NCI-H748 (cell line): ENCODE measurements around the gene LCN10.
"Not testable (repeated sequence)": the region's sequence is repeated elsewhere in the genome, so short reads cannot be mapped to it uniquely, and the experiment has no call there.

ENCODE experiments used
- DNase-seq: peaks from one replicate; lab custom pipeline; 2025; ENCODE audit not compliant: unreplicated experiment; lab: John Stamatoyannopoulos, UW

The LCN10 gene

GRCh38 chr9:136755302-136756133 lies 12.8 kb upstream of the LCN10 start:
- DNase-seq = not testable (repeated sequence)

- no peak for DNase-seq
Observed at GRCh38 chr9:136754626-136755301, 12.0 kb upstream of the LCN10 start.

GRCh38 chr9:136754059-136754572 lies 11.4 kb upstream of the LCN10 start:
- peak; percentile 36 for DNase-seq

DNA sequence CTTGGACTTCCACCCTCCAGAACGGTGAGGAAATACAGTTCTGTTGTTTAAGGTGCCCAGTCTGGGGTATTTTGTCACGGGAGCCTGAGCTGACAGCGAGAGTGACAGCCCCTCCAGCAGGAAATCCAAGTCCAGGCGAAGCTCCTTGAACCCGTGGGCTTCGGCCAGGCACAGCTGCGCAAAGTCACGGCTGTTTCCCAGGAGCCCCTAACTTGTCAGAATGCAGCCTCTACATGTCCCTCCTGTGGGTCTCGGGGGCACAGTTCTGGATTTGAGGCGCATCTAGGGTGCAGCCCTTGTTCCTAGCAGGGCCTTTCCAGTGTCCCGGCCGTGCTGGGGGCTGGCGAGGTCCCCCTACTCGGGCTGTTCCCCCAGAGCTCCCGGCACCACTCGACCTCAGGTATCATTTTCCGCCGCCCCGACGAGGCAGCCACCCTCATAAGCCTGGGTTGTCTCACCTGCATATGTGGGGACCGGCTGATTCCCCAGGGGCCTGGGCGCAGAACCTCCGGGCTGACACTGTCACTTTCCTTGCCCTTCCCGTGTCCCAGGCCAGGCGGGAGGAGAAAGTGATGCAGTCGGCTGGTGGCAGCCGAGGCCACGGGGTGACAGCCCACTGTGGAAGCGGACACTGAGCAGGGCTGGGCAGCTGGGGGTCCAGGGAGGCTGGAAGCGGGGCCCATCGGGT lies 10.8 kb upstream of the LCN10 start:
- no peak for DNase-seq

DNA sequence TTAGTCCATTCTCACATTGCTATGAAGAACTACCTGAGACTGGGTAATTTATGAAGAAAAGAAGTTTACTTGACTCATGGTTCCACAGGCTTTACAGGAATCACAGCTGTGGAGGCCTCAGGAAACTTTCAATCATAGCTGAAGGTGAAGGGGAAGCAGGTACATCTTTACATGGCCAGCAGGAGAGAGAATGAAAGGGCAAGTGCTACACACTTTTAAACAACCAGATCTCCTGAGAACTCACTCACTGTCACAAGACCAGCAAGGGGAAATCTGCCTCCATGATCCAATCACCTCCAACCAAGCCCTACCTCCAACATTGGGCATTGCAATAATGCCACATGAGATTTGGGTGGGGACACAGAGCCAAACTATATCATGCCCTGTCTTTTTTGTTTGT lies 9.1 kb upstream of the LCN10 start:
- no peak for DNase-seq

DNA sequence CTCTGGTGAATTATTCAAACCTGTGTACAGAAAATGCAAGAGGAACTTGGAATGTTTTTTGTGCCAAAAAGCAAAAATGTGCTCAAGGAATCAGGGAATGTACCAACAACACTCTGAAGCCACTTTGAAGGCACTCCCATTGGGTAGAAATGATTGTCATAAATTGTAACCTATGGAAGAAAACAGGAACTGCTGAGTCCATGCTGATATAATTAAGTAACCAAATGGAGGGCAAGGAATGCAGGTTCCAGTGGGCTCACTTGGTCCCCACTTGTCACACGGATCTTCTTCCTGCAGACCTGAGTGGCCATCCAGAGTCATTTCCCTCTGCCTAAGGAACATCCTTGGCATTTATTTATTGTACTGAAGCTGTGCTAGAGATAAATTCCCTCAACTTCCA lies 8.5 kb upstream of the LCN10 start:
- no peak for DNase-seq

- no peak for DNase-seq
Observed at GRCh38 chr9:136750526-136750925, 7.8 kb upstream of the LCN10 start.

GRCh38 chr9:136748666-136749611 lies 6.2 kb upstream of the LCN10 start:
- no peak for DNase-seq

GRCh38 chr9:136748201-136748600 lies 5.5 kb upstream of the LCN10 start, which contains the start of gene LCN6:
Gene LCN6 (minus strand): TSS chr9:136748525. CDS start chr9:136748483, 42 bp downstream.
- DNase-seq = no peak

GRCh38 chr9:136747161-136748060 lies 4.7 kb upstream of the LCN10 start:
- no peak for DNase-seq

- no peak for DNase-seq
Observed at GRCh38 chr9:136746621-136747020, 3.9 kb upstream of the LCN10 start.

GRCh38 chr9:136746155-136746490 lies 3.4 kb upstream of the LCN10 start:
- no peak for DNase-seq

DNA sequence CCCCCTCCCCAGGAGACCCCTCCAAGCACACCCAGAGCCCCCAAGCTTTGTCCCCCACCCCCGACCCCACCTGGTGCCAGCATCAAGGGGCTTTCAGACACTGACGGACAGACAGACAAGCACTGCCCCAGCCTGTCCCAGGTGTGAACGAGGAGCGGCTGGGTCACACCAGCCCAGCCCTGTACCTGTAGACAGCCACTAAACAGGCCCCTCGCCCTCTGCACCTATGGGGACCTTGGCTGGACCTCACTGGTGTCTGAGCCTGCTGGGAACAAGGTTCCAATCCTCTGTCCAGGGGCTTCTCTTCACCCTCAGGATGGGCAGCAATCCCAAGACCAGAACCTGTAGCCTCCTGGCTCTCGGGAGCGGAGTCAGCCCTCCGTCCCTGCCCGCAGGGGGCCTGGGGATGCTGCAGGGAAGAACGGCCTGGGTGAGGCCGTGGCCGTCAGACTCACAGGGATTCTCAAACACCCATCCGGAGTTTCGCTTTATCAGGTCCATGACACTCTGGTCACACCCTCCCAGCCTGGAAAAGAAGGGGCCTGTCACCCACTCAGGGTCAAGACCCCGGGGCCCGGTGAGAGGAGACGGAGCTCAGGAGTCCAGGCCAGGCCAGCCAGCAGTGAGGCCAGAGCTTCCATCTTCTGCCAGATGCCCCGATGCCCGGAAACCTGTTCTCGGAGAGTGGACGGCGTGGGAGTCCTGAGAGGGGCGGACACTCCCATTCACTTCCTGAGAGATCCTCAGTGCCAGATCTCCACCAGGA lies 2.8 kb upstream of the LCN10 start:
- no peak for DNase-seq

DNA sequence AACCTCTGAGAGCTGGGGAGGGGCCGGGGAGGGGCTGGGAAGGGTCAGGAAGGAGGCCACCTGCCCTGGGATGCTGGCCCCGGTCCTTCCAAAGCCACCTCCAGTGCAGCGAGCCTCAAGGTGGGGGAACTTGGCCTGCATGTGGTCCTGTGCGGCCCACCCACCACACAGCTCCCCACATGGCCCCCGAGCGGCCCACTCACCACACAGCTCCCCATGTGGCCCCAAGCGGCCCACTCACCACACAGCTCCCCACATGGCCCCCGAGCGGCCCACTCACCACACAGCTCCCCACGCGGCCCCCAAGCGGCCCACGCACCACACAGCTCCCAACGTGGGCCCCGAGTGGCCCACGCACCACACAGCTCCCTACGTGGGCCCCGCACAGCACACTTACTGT lies 2.0 kb upstream of the LCN10 start:
- DNase-seq = no peak

GRCh38 chr9:136743639-136744211 lies 985 bp upstream of the LCN10 start:
- DNase-seq = no peak

GRCh38 chr9:136741883-136742571 lies 713 bp downstream of the LCN10 start:
- DNase-seq = no peak

GRCh38 chr9:136740971-136741882 lies 1.5 kb downstream of the LCN10 start:
- DNase-seq = no peak
